ENCODE data around the gene BCR. TPM values are rescaled to one million over a fixed set of nuclear protein-coding genes. Genes with fewer than 3 reads are reported as not detected.

The BCR gene
- total RNA-seq, 2 donors from 2014 or later: 102 to 172 TPM

GRCh38 chr22:23361676-23362075 lies 181.4 kb downstream of the BCR start:
- no peak overlapping the region for H3K4me3 Mint-ChIP-seq
- TF ChIP-seq CTCF (conservative IDR thresholded peaks at IDR 0.05): no peak
- Histone ChIP-seq H3K9ac (ENCODE audit: extremely low read depth, low read length, poor library complexity, severe bottlenecking) (no peak overlapping the region), H3K27ac (ENCODE audit: low read depth, low read length) (no peak overlapping the region), H3K4me3 (ENCODE audit: low read length) (no peak overlapping the region), H3K27me3 (ENCODE audit: control insufficient read depth, insufficient read depth, low read length, poor library complexity, severe bottlenecking) (peaks cover 54% of the 10 kb centered on the region), H3K36me3 (ENCODE audit: control insufficient read depth, insufficient read depth, low read length) (no peaks in the 10 kb centered on the region), H3K9me3 (ENCODE audit: control insufficient read depth, low read length) (no peaks in the 10 kb centered on the region), H3K4me1 (ENCODE audit: control insufficient read depth, insufficient read depth, low read length) (peaks cover 7% of the 10 kb centered on the region)
- H3K36me3 Mint-ChIP-seq (ENCODE audit: low read depth): no peaks in the 10 kb centered on the region
- H3K9me3 Mint-ChIP-seq: peaks cover 3% of the 10 kb centered on the region
- peaks cover 97% of the 10 kb centered on the region for H3K27me3 Mint-ChIP-seq (ENCODE audit: insufficient read depth)
- H3K27ac Mint-ChIP-seq: no peak overlapping the region
- DNase-seq: no peak
- H3K4me1 Mint-ChIP-seq: peaks cover 17% of the 10 kb centered on the region

- H3K4me1 Mint-ChIP-seq: peaks cover 36% of the 10 kb centered on the region
- H3K27ac Mint-ChIP-seq: no peak overlapping the region
- no peak for DNase-seq
- H3K36me3 ChIP-seq (ENCODE audit: control insufficient read depth, insufficient read depth, low read length): no peaks in the 10 kb centered on the region
- H3K27me3 ChIP-seq (ENCODE audit: control insufficient read depth, insufficient read depth, low read length, poor library complexity, severe bottlenecking): peaks cover 65% of the 10 kb centered on the region
- peaks cover 11% of the 10 kb centered on the region for H3K4me1 ChIP-seq (ENCODE audit: control insufficient read depth, insufficient read depth, low read length)
- no peak overlapping the region for H3K27ac ChIP-seq (ENCODE audit: low read depth, low read length)
- no peak overlapping the region for H3K4me3 Mint-ChIP-seq
- H3K36me3 Mint-ChIP-seq (ENCODE audit: low read depth): no peaks in the 10 kb centered on the region
- peaks cover 93% of the 10 kb centered on the region for H3K27me3 Mint-ChIP-seq (ENCODE audit: insufficient read depth)
- no peak for TF ChIP-seq CTCF (conservative IDR thresholded peaks at IDR 0.05)
- WGBS, 2 experiments (ENCODE audit: insufficient coverage in 1 of 2, insufficient read length in 1 of 2): 56 to 65% methylated on average over 3 of the region's 3 CpGs
- H3K9me3 ChIP-seq (ENCODE audit: control insufficient read depth, low read length): no peaks in the 10 kb centered on the region
- H3K9me3 Mint-ChIP-seq: peaks cover 3% of the 10 kb centered on the region
- H3K9ac ChIP-seq (ENCODE audit: extremely low read depth, low read length, poor library complexity, severe bottlenecking): no peak overlapping the region
- H3K4me3 ChIP-seq (ENCODE audit: low read length): no peak overlapping the region
These were observed 183.4 kb downstream of the BCR start for GRCh38 chr22:23363683-23364082.

- peaks cover 95% of the 10 kb centered on the region for H3K27me3 Mint-ChIP-seq (ENCODE audit: insufficient read depth)
- peaks cover 3% of the 10 kb centered on the region for H3K9me3 Mint-ChIP-seq
- Histone ChIP-seq H3K4me1 (ENCODE audit: control insufficient read depth, insufficient read depth, low read length) (peaks cover 11% of the 10 kb centered on the region), H3K9me3 (ENCODE audit: control insufficient read depth, low read length) (no peaks in the 10 kb centered on the region), H3K27me3 (ENCODE audit: control insufficient read depth, insufficient read depth, low read length, poor library complexity, severe bottlenecking) (peaks cover 67% of the 10 kb centered on the region), H3K9ac (ENCODE audit: extremely low read depth, low read length, poor library complexity, severe bottlenecking) (no peak overlapping the region), H3K27ac (ENCODE audit: low read depth, low read length) (no peak overlapping the region), H3K36me3 (ENCODE audit: control insufficient read depth, insufficient read depth, low read length) (no peaks in the 10 kb centered on the region), H3K4me3 (ENCODE audit: low read length) (no peak overlapping the region)
- H3K4me3 Mint-ChIP-seq: no peak overlapping the region
- peaks cover 44% of the 10 kb centered on the region for H3K4me1 Mint-ChIP-seq
- peak; percentile 4 for DNase-seq
- no peaks in the 10 kb centered on the region for H3K36me3 Mint-ChIP-seq (ENCODE audit: low read depth)
- no peak overlapping the region for H3K27ac Mint-ChIP-seq
- no peak for TF ChIP-seq CTCF (conservative IDR thresholded peaks at IDR 0.05)
- 75 to 81% methylated on average over 3 of the region's 3 CpGs for whole genome bisulfite sequencing, 2 experiments (ENCODE audit: insufficient coverage in 1 of 2, insufficient read length in 1 of 2)
These were observed 184.1 kb downstream of the BCR start for GRCh38 chr22:23364389-23364788.
